HG03439 (cell line): ENCODE measurements around the gene PARD3.
"Not testable (repeated sequence)": the region's sequence is repeated elsewhere in the genome, so short reads cannot be mapped to it uniquely, and the experiment has no call there.

Source experiments
- ATAC-seq: cut with Tn5 transposase; IDR thresholded peaks from one replicate; pipeline ENCODE4 v1.9.1; 2021; ENCODE audit warnings: mild to moderate bottlenecking, moderate library complexity; ENCODE audit not compliant: unreplicated experiment

The PARD3 gene

DNA sequence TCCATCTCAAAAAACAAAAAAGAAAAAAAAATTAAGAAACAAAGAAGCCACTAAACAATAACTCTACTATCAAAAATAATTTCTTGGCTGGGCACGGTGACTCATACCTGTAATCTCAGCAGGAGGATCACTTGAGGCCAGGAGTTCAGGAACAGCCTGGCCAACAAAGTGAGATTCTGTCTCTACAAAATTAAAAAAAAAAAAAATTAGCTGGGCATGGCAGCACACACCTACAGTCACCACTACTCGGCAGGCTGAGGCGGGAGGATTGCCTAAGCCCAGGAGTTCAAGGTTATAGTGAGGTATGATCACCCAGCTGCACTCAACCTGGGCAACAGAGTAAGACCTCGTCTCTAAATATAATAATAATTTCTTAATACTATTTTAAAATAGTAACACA is 69.0 kb downstream of the PARD3 start:
- ATAC-seq, result no peak

DNA sequence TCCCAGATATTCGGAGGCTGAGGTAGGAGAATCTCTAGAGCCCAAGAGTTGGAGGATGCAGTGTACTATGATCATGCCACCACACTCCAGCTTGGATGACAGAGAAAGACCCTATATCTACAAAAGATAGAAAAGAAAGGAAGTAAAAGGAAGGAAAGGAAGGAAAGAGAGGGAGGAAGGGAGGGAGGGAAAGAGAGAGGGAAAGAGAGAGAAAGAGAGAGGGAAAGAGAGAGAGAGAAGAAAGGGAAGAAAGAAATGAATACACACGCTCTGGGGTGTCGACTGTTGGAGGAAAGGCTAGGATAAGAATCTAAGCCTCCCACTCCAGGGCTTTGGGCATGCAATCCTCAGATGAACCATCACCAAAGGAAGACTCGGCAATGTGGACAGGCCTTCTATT is 69.9 kb downstream of the PARD3 start:
- ATAC-seq, result no peak

DNA sequence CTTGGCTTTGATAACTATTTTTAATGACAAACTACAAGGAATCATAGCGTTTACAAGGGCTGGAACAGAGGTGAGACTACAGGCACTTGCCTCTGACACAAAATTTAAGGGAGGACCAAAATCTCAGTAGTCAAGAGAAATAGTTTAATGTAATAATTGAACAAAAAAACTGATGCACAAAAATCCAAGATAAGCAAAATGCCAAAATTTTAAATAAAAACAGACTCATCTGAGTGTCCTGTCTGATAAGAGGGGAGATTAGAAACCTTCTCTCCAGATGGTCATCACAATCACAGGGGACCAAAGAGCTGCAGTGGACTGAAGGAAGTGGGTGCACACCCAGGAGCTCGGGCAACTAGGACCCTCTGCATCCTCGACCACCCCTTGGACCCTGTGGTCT is 70.5 kb downstream of the PARD3 start:
- no peak for ATAC-seq

DNA sequence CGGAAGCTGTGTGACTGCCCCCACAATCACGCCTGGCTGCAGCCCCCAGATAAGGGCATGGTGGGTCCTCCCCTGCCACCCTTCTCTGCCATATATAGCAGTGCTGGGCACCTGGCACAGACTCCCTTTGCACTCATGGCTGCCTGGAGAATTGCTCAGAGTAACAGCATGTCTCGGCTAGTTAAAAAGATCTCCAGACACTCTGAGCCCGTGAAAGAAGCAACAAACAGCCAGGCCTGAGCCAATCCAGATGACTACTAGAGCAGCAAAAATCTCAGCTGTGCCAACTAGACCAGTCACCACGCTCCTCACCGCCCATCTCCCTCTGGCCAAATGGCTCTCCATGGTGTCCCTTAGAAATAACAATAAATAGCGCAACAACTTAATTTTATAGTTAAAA is 71.3 kb downstream of the PARD3 start:
- ATAC-seq, result no peak

DNA sequence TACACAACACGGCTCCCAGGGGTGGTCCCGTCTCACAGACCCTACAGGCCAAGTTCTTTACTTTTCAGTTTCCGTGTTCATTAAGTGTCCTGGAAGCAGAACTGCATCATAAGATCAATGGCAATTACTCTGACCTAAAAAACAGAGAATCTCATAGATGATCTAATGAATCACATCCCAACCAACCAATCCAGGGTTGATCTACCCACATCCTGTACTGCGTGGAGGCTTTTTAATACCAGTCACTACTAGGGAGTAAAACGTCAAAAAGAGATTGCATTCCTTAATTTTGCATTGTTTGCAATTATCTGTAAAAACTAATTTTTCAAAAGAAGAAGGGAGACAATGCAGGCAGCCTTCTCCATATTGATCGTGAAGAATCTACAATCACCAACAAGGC is 72.6 kb downstream of the PARD3 start:
- ATAC-seq, result no peak

DNA sequence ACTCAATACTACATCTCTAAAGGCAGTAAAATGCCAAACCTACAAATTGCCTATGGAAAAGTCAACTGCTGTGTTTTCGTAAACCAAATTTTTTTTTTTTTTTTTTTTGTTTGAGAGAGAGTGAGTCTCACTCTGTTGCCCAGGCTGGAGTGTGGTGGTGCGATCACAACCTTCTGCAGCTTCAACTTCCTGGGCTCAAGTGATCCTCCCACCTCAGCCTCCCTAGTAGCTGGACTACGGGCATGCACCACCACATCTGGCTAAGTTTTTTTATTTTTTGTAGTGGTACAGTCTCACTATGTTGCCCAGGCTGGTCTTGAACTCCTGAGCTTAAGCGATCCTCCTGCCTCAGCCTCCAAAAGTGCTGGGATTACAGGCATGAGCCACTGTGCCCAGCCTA is 74.0 kb downstream of the PARD3 start:
- not testable (repeated sequence) for ATAC-seq

DNA sequence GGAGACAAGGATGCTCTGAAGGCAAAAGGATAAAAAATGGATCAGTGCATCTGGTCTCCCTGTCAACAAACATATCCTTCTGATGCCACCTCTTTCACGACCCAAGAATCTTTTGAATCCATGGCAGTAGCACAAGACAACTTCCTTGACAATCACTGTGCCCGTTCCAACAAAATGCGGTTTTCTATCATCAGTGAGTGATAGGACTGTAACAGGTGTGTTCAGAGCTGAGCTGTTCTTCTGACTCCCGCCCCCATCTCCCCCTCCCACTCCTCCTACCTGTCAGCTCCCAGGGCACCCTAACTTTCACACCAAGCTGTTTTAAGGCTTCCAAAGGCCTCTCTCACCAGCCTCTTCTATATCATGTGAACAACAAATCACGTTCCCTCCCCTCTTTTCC is 74.8 kb downstream of the PARD3 start:
- ATAC-seq, result no peak

DNA sequence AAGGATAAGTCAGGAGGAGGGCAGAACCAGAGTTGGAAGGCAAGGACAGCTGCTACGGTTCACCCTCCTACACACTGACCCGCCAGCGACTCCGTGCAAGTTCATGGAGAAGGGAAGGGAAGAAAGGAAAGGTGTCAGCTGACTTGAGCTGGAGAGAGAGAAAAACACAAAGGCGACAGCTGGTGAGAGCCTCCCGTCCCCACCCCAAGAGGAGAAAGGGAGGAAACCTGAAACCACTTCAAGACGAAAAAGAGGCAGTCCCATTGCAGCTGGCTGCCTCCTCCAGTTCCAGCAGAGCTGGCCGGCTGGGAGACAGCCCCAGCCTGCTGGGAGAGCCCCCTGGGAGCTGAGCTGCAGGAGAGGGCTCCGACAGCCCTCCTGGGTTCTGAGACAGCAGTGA is 75.2 kb downstream of the PARD3 start:
- ATAC-seq, result no peak

DNA sequence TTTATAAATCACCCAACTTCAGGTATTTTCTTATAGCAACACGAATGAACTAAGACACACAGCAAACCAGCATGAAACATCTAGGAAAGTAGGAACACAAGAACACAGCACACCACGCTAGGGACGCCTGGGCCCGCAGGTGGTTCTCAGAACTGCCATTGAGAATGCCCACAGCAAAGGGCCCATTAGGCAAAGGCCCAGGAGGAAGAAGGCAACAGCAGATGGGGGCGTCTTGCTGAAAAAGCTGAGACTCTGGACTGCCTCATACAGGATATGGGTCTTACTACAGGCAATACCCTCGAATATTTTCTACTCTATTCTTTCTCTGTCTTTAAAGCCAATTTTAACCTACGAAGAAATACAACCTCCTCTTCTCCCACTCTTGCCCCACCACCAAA is 77.3 kb downstream of the PARD3 start:
- no peak for ATAC-seq

DNA sequence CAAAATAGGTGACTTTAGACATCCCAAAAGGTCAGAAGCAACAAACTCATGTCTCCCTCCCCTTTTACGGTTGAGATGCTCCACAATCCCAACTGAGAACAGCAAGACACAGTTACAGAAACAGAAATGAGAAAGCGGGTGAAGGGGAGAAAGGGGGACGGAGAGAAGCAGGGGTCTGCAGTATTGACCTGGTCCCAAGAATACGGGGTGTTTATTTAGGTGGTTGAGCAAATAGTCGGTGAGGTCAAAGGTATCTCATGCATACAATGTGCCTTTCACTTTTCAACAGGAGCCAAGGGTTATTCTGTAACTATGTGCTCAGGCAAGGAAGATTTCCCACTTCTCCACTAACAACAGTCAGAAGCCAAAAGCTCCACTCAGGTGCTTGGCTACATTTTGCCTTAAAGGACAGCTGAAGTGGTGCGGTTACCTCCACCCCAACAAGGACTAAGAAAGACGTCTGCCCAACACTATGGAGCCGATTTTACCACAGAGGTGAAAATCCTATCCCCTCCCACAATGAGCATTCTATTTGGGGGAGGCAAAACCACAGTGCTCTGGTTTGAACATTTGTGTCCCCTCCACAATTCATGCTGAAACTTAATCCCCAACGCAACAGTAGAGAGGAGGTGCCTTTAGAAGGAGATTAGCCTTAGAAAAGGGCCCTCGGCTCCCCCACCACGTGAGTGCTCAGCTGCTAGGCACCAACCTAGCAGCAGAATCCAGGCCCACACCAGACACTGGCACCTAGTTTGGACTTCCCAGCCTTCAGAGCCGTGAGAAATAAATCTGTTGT is 77.9 kb downstream of the PARD3 start:
- no peak for ATAC-seq

DNA sequence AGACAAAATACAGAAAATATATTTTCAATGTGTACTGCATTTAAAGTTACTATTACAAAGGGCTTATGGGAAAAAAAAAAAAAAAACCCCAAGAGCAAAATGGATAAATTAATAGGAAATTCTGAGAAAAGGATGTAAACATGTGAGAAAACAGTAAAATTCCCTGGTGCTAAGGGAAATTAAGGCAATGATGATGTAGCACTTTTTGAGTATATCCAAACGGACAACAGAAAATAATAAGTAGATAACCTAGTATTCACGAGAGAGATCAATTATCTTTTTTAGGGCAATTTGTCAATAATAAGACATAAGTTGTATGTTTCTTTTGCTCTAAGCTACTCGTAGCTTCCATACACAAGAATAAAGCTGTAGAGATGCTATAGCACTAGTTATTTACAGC is 80.2 kb downstream of the PARD3 start:
- ATAC-seq, result no peak

DNA sequence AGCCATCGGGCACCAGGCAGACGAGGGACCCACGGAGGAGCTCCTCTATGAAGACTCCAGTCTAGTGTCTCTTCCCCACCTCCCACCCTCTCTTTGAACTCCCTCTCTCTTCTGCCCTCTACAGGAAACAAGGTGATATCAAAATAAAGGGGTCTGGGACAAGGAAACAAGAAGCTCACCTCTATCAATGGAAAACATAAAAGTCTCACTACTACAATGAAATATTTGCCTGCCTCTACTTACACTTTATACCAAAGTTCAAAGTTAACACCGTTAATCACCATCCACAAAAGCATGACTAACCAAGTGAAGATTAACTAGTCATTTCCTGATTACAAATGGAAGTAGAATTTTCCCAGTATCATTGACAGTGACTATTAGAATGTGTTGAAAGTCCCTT is 82.2 kb downstream of the PARD3 start:
- no peak for ATAC-seq

DNA sequence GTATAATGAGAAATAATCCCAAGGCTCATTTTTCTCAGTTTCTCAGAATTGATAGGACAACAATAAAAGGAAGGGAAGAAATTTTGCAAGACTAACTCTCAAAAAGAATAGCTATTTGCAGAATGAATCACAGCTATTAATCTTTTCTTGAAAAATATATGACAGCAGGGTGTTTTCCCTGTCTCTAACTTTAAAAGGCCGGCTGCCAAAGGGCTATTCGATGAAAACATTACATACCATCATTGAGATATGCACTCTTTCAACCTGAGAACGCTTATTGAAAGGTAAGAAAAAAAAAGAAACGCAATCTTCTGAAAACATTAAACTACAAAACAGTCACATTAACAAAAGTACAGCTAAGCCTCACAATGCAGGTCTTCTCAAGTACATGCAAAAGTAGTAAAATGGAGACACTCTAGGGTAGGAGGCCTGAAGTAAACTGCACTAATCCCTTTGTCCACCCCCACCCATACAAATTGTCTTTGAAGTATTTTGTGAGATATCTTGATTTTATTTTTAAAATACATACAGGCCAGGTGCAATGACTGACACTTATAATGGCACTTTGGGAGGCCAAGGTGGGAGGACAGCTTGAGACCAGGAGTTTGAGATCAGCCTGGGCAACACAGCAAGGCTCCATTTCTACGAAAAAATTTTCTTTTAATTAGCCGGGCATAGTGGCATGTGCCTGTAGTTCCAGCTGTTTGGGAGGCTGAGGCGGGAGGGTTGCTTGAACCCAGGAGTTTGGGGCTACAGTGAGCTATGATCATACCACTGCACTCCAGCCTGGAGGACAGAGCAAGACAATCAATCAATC is 83.0 kb downstream of the PARD3 start:
- ATAC-seq, result no peak

DNA sequence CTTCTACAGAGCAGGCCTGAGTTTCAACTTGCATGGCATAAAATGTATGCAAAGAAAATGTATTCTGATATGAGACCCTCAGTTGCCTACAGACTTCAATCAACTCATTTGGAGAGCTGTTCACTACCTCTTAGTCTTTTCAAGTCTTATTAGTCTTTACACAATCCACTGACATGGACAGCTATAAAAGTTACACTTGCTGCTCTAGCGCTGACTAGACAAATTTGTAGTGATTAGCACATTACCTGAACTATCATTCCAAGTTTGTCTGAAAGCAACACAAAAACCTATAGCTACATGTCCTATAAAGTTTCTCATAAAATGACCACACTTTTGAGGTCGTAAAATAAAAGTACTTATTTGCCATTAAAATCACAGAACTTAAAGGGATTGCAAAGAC is 83.9 kb downstream of the PARD3 start:
- no peak for ATAC-seq

DNA sequence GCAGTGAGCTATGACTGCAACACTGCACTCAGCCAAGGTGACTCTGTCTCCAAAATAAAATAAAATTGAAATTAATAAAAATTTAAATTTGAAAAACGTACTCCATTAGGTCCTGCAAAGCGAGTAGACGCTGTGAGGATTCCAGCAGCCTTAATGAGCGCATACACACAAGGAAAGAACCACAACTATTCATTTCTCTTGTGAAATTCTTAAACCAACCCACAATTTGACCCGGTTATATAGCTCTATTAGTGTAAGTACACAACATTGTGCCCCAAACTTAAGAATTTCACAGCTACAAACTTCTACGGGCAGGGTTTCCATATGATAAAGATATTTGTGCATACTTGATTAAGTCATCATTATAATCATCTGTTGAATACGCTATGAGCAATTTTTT is 84.4 kb downstream of the PARD3 start:
- ATAC-seq, result no peak

DNA sequence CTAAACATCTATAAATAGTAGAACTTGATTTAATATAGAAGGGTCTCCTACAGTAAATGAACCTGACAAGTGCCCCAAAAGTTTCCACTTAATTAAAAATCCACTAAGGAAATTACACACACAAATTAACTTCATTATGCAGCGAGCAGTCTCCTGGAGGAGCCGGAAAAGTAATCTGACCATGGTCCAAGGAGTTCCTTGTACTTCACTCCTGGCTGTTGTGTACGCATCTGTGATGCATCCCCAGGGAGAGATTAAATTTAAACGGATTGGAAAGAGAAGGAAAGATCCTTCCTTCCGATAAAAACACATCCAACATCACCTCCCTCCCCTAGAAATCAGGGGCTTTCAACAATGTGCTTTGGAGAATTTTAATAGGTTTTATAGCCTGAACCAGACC is 85.5 kb downstream of the PARD3 start:
- ATAC-seq, result no peak

DNA sequence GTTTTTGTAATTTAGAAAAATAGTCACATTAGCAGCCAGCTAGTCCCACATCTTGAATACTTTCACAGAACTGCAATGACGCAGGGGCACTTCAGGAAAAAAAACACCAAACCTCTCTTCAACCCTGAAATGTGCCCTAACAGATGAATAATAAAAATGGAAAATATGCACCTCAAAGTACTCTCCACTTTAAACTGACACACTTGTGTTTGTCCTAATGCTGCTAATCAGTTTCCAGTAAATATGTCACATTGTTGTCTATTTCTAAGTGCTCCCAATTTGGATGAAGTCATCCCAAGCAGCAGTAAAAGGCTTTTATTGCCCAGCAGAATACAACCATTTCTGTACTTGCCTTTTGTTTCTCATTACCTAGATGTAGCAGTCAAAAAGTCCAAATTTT is 86.7 kb downstream of the PARD3 start:
- no peak for ATAC-seq

DNA sequence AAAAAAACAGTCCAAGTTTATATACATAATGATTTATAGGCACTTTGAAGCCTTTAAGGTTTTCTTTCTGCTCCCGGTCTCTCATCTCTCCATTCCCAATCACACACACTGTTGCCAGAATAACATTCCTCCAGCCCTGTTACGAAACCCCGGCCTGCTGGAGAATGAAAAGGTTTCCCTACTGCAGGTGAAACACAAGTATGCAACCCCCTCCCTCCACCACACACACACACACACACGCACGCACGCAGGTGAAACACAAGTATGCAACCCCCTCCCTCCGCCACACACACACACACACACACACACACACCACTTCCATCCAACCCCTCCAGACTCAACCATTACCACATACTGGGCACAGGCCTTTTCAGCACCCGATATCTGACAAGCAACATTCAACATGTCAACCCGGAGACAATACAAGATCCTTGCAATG is 87.5 kb downstream of the PARD3 start:
- no peak for ATAC-seq

DNA sequence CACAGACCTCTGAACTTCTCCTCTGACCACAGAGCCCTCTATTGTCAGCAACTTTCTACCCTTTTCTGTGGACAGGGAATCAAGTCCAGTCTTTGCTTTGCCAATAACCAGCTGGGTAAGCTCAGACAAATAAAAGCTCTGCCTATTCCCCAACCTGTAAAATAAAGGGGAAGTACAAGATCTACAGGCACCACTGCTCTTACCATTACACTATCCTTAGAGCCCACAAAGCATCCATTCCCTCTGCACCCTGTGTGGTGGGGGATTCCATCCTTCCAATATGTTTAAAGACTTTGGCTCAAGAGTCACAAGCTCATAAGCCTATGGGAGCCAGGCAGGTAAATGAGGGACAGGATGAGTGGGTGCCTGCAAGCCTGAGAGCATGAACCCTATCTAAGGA is 88.2 kb downstream of the PARD3 start:
- ATAC-seq, result no peak

DNA sequence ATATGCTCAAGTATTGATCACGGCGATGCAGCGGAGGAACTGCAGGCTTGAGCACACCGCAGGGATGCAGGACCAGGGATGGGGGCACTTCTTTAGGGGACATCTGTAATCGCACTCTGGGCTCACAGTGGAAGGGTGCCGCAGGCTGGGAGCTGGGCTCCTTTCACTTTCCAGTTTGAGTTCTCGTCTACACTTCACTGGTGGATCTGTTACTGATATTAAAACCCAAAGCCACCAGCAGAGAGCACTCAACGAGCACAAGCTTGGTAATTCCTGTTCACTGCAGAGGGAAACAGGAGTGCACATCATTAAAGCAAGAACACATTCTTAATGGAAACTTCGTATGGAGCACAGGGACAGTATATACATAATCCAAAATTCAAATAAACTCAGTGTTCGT is 91.3 kb downstream of the PARD3 start:
- no peak for ATAC-seq

DNA sequence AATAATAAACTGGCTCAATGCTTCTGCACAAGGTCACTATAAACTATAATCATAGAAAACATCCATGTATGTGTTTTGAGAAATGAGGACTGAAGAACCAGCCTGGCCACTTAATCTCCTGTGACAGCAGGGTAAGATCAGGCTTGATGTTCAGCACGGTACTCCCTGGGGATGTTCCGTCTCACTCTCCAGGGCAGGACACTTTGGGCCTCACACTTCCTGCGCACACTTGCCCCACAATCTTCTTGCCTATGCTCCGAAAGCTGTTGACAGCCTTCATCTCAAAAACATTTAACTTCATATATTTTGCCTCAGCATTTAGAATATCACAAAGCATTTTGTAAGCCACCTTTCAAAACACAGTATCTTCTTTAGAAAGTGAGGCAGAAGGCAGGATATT is 92.7 kb downstream of the PARD3 start:
- ATAC-seq, result no peak

DNA sequence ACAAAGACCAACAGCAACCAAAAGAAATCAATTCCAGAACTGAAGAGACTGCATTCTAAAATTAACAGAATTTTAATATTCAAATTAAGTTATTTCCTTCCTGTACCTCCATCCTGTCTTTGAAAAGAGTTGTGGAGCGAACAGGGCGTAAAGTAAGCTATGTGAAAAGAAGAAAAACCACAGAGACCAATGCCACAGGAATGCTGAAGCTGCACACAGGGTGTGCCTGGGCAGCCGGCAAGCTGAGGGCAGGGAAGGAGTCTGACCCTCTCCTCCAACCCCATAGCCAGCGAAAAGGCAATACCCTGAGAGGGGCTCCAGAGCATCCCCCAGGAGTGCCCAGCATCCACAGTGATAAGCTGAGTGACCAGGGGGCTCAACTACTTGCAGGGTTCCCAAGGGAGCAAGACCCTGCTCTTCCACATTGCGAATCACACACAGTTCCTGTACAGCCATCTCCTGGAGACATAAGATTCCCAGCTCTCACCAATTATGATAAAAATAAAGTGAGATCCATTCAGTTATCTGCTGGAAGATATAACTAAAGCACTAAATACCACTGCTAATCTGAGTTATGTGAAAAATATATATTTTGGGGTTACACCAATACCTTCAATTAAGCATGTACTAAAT is 93.8 kb downstream of the PARD3 start:
- ATAC-seq, result no peak
